B cell (primary cell): Measurements from ENCODE around the gene TCEAL5. TPM values are rescaled to one million over a fixed set of nuclear protein-coding genes. Genes with fewer than 3 reads are reported as not detected.

Experiments
- ATAC-seq: fragments of 200-7000 bp; cut with Tn5 transposase; one replicate; pipeline ENCODE4 v1.10.0; 2021; ENCODE audit warnings: low read depth, mild to moderate bottlenecking, moderate number of reproducible peaks, moderate library complexity
- CTCF ChIA-PET: fragments of 350-600 bp; sonication (Branson Sonifier 250); formaldehyde crosslinking; loops from one replicate; lab custom pipeline; 2021; ENCODE audit warnings: antibody characterized with exemption, inconsistent platforms; lab: Charles Lee
- POLR2A ChIA-PET: fragments of 350-600 bp; sonication (Branson Sonifier 250); formaldehyde crosslinking; loops from one replicate; lab custom pipeline; 2021; ENCODE audit warnings: antibody characterized with exemption; lab: Charles Lee
- DNase-seq: peaks from one replicate; pipeline ENCODE4 v3.0.0; 2013
- H2AFZ ChIP-seq: 2 replicates; pipeline ENCODE4 v1.6.1; 2012; ENCODE audit warnings: mild to moderate bottlenecking, low read depth, low read length; ENCODE audit not compliant: insufficient read depth, poor library complexity, severe bottlenecking
- H3K27ac ChIP-seq, 2 donors: 1 replicate in 1 of 2; 2 replicates in 1 of 2; pipeline ENCODE4 v1.5.1; 2012 to 2013; ENCODE audit warnings: low read length in 2 of 2, mild to moderate bottlenecking in 2 of 2, moderate library complexity in 1 of 2
- H3K27me3 ChIP-seq, 4 experiments: fragments of 200-600 bp in 1 of 4; sonication (generic) in 1 of 4; replicated peaks in 1 of 4; 1 replicate in 2 of 4; 2 replicates in 2 of 4; pipeline versions ENCODE4 v1.6.1 to v1.7.0; 2013 to 2016; ENCODE audit warnings: low read length in 3 of 4, mild to moderate bottlenecking in 2 of 4, mixed read lengths in 1 of 4, moderate library complexity in 1 of 4; ENCODE audit not compliant: insufficient read depth in 4 of 4, control insufficient read depth in 3 of 4; ENCODE audit errors: control extremely low read depth in 1 of 4
- H3K36me3 ChIP-seq, 2 experiments: replicated peaks in 1 of 2; 1 replicate in 1 of 2; 2 replicates in 1 of 2; pipeline versions ENCODE4 v1.6.1 to v1.7.1; 2013; ENCODE audit warnings: low read length in 1 of 2; ENCODE audit not compliant: insufficient read depth in 2 of 2, control insufficient read depth in 1 of 2; ENCODE audit errors: control extremely low read depth in 1 of 2, extremely low read depth in 1 of 2
- H3K4me1 ChIP-seq, 2 donors: fragments of 200-600 bp in 1 of 2; sonication (generic) in 1 of 2; 1 replicate in 1 of 2; 2 replicates in 1 of 2; pipeline versions ENCODE4 v1.5.1 to v1.6.1; 2013 to 2017; ENCODE audit warnings: low read length in 2 of 2; ENCODE audit not compliant: control insufficient read depth in 2 of 2, insufficient read depth in 2 of 2
- H3K4me2 ChIP-seq: replicated peaks from 2 replicates; pipeline ENCODE3; 2012; ENCODE audit warnings: mild to moderate bottlenecking, low read depth, low read length; ENCODE audit not compliant: poor library complexity, severe bottlenecking
- H3K4me3 ChIP-seq, 5 experiments: fragments of 200-600 bp in 1 of 5; sonication (generic) in 1 of 5; 1 replicate in 3 of 5; 2 replicates in 2 of 5; pipeline versions ENCODE4 v1.5.1 to v1.7.0; 2011 to 2016; ENCODE audit warnings: low read length in 4 of 5, mild to moderate bottlenecking in 4 of 5, low read depth in 2 of 5, control low read depth in 1 of 5, moderate library complexity in 1 of 5; ENCODE audit not compliant: insufficient read depth in 1 of 5; ENCODE audit errors: control extremely low read depth in 1 of 5, extremely low read depth in 1 of 5
- H3K79me2 ChIP-seq: fragments of 200-600 bp; sonication (generic); one replicate; pipeline ENCODE4 v1.6.0; 2016; ENCODE audit warnings: low read length; ENCODE audit not compliant: control insufficient read depth, insufficient read depth
- H3K9ac ChIP-seq: fragments of 200-600 bp; sonication (generic); 2 replicates; pipeline ENCODE4 v1.6.1; 2017; ENCODE audit warnings: mild to moderate bottlenecking, low read length, moderate library complexity
- H3K9me3 ChIP-seq, 3 donors: one replicate each; pipeline versions ENCODE4 v1.6.1 to v1.7.1; 2013; ENCODE audit warnings: low read length in 2 of 3; ENCODE audit not compliant: control insufficient read depth in 2 of 3, insufficient read depth in 1 of 3; ENCODE audit errors: control extremely low read depth in 1 of 3
- H4K20me1 ChIP-seq: 2 replicates; pipeline ENCODE4 v1.6.0; 2012; ENCODE audit warnings: mild to moderate bottlenecking, low read length; ENCODE audit not compliant: insufficient read depth, control insufficient read depth, poor library complexity, severe bottlenecking
- H3K27ac Mint-ChIP-seq: one replicate; pipeline ENCODE4 v1.8.0; 2021; ENCODE audit warnings: mixed read lengths
- H3K27me3 Mint-ChIP-seq: one replicate; pipeline ENCODE4 v1.8.0; 2021; ENCODE audit warnings: mixed read lengths
- H3K4me1 Mint-ChIP-seq: one replicate; pipeline ENCODE4 v1.8.0; 2021; ENCODE audit warnings: mixed read lengths
- H3K4me3 Mint-ChIP-seq: one replicate; pipeline ENCODE4 v1.8.0; 2021; ENCODE audit warnings: mixed read lengths
- H3K9me3 Mint-ChIP-seq: one replicate; pipeline ENCODE4 v1.8.0; 2022; ENCODE audit warnings: mixed read lengths; ENCODE audit not compliant: insufficient read depth
- EZH2 ChIP-seq: IDR thresholded peaks from 2 replicates; pipeline ENCODE4 v1.6.1; 2012; ENCODE audit warnings: borderline replicate concordance, low read depth, mild to moderate bottlenecking, moderate library complexity, low read length; ENCODE audit not compliant: insufficient read depth, poor library complexity, severe bottlenecking
- WGBS: methylation state at CpG from one replicate; pipeline ENCODE4 v1.1.5; 2013; ENCODE audit warnings: missing lambda C conversion rate; ENCODE audit not compliant: insufficient coverage; 5-methylcytosine and 5-hydroxymethylcytosine counted together
- intact Hi-C: fragments of 100-400 bp; cut with micrococcal nuclease; formaldehyde crosslinking; loops from one replicate; pipeline ENCODE4 v1.10.0; 2022
- polyA plus RNA-seq: library from polyadenylated mRNA; depleted of rRNA; stranded (reverse); fragments of >200 nt; gene quantifications from 2 replicates; pipeline ENCODE4 v1.2.3, GENCODE V29; 2012
- total RNA-seq, 2 donors: library from RNA; stranded (reverse); fragments of 120-200 nt in 1 of 2; gene quantifications; 1 replicate in 1 of 2; 2 replicates in 1 of 2; pipeline versions ENCODE4 v1.2.3 to v1.2.4, GENCODE V29; 2013 to 2022
- TF ChIP-seq, protein P1 (sequence below): fragments of 200-600 bp; IDR thresholded peaks from one replicate; pipeline ENCODE4 v1.8.0; 2022; ENCODE audit warnings: antibody characterized with exemption, mild to moderate bottlenecking

The TCEAL5 gene
- total and polyA plus RNA-seq, 2 donors (not counting 1 experiment from before 2014, with no cell fraction given), result not detected

- no peaks in the 10 kb centered on the region for H3K79me2 ChIP-seq
- intact Hi-C loops, result no loop called here
- CTCF ChIA-PET, result no interaction called here
These were observed 3.1 kb upstream of the TCEAL5 start for GRCh38 chrX:103279624-103280023.

GRCh38 chrX:103275947-103276567 is 493 bp downstream of the TCEAL5 start:
- Histone ChIP-seq H3K4me3 (peak overlapping the region in 2 of 5 experiments; percentile 21 to 22), H3K27me3 (peaks cover 0 to 17% (median 3%) of the 10 kb centered on the region in 4 experiments), H4K20me1 (no peaks in the 10 kb centered on the region), H3K4me2 (peak overlapping the region; percentile 46), H3K79me2 (no peaks in the 10 kb centered on the region), H3K4me1 (peaks cover 0 to 8% of the 10 kb centered on the region in 2 donors), H3K27ac (no peak overlapping the region), H3K36me3 (no peaks in the 10 kb centered on the region), H3K9me3 (no peaks in the 10 kb centered on the region), H3K9ac (no peak overlapping the region), H2AFZ (peak overlapping the region; percentile 41)
- ATAC-seq (no peak), DNase-seq (no peak)
- 17% methylated on average over 7 of the region's 23 CpGs for WGBS
- Mint-ChIP-seq H3K27ac (no peak overlapping the region), H3K4me1 (peaks cover 9% of the 10 kb centered on the region), H3K9me3 (no peaks in the 10 kb centered on the region), H3K27me3 (peaks cover 50% of the 10 kb centered on the region), H3K4me3 (peak overlapping the region; percentile 68)
- intact Hi-C loops, result no loop called here
- ChIA-PET CTCF (no interaction called here), POLR2A (no interaction called here)
- TF ChIP-seq, protein P1, sequence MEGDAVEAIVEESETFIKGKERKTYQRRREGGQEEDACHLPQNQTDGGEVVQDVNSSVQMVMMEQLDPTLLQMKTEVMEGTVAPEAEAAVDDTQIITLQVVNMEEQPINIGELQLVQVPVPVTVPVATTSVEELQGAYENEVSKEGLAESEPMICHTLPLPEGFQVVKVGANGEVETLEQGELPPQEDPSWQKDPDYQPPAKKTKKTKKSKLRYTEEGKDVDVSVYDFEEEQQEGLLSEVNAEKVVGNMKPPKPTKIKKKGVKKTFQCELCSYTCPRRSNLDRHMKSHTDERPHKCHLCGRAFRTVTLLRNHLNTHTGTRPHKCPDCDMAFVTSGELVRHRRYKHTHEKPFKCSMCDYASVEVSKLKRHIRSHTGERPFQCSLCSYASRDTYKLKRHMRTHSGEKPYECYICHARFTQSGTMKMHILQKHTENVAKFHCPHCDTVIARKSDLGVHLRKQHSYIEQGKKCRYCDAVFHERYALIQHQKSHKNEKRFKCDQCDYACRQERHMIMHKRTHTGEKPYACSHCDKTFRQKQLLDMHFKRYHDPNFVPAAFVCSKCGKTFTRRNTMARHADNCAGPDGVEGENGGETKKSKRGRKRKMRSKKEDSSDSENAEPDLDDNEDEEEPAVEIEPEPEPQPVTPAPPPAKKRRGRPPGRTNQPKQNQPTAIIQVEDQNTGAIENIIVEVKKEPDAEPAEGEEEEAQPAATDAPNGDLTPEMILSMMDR, result no peak
- TF ChIP-seq EZH2, result no peak

More at GRCh38 chrX:103279624-103280023, 3.1 kb upstream of the TCEAL5 start:
- Mint-ChIP-seq H3K4me3 (no peak overlapping the region), H3K9me3 (no peaks in the 10 kb centered on the region), H3K4me1 (peaks cover 9% of the 10 kb centered on the region), H3K27me3 (peaks cover 37% of the 10 kb centered on the region), H3K27ac (no peak overlapping the region)
- H4K20me1 ChIP-seq, result no peaks in the 10 kb centered on the region
- H3K9ac ChIP-seq, result no peak overlapping the region
- no peak overlapping the region for H3K4me2 ChIP-seq
- H3K4me1 ChIP-seq, result peaks cover 0 to 8% of the 10 kb centered on the region in 2 donors
- DNase-seq, result no peak
- no peak for ATAC-seq
- H2AFZ ChIP-seq, result no peak overlapping the region
- H3K9me3 ChIP-seq, result no peaks in the 10 kb centered on the region
- no peak overlapping the region for H3K27ac ChIP-seq
- H3K36me3 ChIP-seq, result no peaks in the 10 kb centered on the region
- peaks cover 0 to 17% (median 2%) of the 10 kb centered on the region in 4 experiments for H3K27me3 ChIP-seq
- H3K4me3 ChIP-seq, result no peak overlapping the region
- TF ChIP-seq EZH2, result no peak
- TF ChIP-seq, protein P1, result no peak
- POLR2A ChIA-PET, result no interaction called here
- no CpG with 5 or more reads among the region's 1 CpG for whole genome bisulfite sequencing
